GM12875 (cell line): Measurements from ENCODE around the gene CEMP1.
"Not testable (repeated sequence)": the region's sequence is repeated elsewhere in the genome, so short reads cannot be mapped to it uniquely, and the experiment has no call there.

Experiments
- H3K4me3 ChIP-seq: one replicate; pipeline ENCODE4 v1.5.1; 2011; ENCODE audit warnings: low read depth, low read length, control low read depth
- TF ChIP-seq, protein P1 (sequence below): IDR thresholded peaks from 2 replicates; pipeline ENCODE4 v1.5.1; 2011; ENCODE audit warnings: low read depth, mild to moderate bottlenecking, control low read depth, inconsistent platforms, low read length, moderate library complexity, borderline replicate concordance; ENCODE audit not compliant: insufficient read depth

Gene CEMP1, protein sequence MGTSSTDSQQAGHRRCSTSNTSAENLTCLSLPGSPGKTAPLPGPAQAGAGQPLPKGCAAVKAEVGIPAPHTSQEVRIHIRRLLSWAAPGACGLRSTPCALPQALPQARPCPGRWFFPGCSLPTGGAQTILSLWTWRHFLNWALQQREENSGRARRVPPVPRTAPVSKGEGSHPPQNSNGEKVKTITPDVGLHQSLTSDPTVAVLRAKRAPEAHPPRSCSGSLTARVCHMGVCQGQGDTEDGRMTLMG

DNA sequence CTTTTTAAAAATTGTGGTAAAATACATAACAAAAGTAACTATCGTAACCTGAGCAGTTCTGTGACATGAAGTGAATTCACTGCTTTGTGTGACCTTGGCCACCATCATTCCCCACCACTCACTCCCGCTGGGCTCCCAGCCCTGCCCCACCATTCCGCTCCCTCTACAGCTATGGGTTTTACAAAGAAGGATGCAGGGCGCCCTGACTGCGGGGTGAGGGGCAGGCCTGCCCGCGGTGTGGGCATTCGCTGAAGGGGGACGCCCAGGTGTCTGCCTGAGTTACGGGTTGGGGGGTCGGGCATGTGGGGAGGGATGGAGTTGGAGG is at the start of gene CEMP1:
CEMP1 (minus strand) TSS at position 38 of the 325 bp plus-strand sequence. CDS start 335 bp downstream, outside the sequence.
- H3K4me3 ChIP-seq, result peak within 1 kb of the TSS; percentile 63
- TF ChIP-seq, protein P1, sequence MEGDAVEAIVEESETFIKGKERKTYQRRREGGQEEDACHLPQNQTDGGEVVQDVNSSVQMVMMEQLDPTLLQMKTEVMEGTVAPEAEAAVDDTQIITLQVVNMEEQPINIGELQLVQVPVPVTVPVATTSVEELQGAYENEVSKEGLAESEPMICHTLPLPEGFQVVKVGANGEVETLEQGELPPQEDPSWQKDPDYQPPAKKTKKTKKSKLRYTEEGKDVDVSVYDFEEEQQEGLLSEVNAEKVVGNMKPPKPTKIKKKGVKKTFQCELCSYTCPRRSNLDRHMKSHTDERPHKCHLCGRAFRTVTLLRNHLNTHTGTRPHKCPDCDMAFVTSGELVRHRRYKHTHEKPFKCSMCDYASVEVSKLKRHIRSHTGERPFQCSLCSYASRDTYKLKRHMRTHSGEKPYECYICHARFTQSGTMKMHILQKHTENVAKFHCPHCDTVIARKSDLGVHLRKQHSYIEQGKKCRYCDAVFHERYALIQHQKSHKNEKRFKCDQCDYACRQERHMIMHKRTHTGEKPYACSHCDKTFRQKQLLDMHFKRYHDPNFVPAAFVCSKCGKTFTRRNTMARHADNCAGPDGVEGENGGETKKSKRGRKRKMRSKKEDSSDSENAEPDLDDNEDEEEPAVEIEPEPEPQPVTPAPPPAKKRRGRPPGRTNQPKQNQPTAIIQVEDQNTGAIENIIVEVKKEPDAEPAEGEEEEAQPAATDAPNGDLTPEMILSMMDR, result no peak

DNA sequence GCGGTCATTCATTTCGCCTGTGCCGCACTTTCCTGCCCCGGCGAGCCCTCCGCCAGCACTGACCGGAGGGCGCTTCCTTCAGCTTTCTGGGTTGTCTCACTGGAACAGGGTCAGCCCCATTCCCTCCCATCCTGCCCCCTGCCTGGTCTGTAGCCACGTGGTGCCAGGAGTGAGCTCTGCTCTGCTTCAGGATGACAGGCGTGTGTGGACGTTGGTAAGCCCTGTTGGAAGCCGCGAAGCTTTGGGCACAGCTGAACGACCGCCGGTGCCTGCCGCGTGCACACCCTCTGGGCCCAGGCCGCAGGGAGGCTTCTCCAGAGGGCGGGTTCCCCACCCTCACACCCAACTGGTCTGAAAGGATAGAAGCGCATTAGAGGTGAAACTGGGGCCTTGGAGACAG is 49.6 kb upstream of the CEMP1 start:
- H3K4me3 ChIP-seq, result not testable (repeated sequence)

DNA sequence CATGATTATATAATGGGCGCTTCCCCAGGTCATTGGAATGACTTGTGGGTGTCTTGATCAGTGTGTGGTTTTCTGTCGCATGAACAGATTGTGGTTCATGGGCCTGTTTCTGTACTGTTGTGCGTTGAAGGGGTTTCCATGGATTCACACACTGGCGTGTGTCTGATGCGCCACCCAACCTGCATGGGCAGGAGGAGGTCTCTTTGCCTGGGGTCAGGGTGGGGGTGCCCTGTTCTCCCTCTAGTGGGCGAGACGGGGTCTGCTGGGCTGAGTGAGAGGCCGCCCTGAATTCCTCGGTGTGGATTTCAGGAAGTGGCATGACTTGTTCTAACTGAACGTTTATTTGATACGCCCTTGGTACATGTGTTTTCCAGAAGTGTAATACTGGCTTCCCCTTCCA is 48.9 kb upstream of the CEMP1 start:
- H3K4me3 ChIP-seq, result not testable (repeated sequence)
- TF ChIP-seq, protein P1, result 0 out of 2 replicates have a peak, but pooled peaks have one; percentile 6

DNA sequence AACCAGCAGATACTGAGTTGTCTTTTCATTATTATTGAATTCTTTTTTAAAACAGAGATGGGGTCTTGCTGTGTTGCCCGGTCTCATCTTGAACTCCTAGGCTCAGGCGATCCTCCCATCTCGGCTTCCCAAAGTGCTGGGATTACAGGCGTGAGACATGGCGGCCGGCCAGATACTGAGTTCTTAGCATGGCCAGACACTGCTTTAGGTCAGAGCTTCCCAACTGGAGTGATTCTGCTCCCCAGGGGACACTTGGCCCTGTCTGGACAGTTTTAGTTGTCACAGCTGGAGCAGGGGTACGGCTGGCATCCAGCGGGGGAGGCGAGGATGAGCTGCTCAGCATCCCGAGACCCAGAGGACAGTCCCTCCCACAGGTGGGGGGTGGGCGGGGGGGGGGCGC is 47.7 kb upstream of the CEMP1 start:
- not testable (repeated sequence) for H3K4me3 ChIP-seq

DNA sequence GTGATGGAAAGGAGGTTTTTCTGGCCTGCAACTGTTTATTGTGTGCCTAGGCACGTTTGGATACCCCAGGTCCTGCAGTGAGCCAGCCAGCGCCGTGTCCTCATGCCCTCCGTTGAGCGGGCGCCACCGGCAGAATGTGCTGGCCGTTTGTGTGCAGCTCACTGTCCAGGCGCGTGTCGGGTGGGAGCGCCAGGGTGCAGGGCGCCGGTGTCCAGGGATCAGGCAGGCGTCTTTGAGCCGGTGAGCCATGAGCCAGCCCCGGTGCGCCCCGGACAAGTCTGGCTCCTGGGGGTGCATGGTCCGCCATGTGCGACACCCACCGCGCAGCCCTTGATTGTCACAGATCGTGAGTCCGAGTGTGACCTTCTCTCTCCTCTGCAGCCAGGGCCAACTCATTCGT is 45.8 kb upstream of the CEMP1 start:
- not testable (repeated sequence) for H3K4me3 ChIP-seq

DNA sequence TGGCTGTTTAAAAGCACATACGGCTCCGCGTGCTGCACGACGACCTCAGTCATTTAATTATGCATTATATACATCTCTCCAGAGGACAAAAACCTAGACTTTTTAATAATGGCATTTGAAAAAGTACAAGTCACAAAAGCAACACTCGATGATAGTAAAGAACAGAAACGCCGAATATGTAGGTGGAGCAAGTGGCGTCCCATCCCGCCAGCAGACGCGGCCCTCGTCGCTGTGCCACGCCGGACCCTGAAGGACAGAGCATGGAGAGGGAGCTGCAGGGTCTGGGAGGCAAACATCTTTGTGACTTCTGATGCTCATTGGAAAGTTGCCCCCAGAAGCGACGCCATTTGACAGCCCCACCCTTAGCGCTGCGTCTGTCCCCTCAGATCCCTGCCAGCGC is 44.6 kb upstream of the CEMP1 start:
- not testable (repeated sequence) for H3K4me3 ChIP-seq

DNA sequence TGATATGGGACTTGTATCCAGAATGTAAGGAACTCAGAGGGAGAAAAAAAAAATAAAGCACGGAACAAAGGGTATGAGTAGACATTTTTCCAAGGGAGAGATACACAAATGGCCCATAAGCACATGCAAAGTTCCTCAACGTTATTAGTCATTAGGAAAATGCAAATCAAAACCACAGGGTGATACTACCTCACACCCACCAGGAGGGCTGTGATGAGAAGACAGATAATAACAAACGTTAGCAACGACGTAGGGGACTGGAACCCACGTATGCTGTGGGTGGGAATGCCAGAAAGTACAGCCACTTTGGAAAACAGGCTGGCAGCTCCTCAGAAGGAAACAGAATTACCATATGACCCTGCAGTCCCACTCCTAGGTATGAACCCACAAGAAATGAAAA is 41.5 kb upstream of the CEMP1 start:
- H3K4me3 ChIP-seq, result not testable (repeated sequence)

DNA sequence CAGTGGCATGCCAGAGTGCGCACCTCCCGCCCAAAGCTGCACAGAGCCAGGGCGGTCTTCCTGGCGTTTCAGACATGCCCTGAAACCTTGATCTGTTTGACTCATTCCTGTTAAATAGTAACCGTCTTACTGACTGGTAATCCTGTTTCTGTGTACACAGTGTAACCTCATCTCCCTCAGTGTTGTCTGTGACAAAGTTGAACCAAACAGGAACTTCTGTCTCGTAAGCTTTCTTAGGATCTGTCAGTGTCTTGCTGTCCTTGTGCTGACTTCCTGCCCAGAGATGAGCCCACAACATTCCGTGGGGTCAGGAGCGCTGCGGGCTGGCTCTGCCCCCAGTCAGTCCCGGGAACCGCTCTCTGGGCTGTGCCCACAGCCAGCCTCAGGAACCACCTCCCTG is 37.4 kb upstream of the CEMP1 start:
- H3K4me3 ChIP-seq, result not testable (repeated sequence)

DNA sequence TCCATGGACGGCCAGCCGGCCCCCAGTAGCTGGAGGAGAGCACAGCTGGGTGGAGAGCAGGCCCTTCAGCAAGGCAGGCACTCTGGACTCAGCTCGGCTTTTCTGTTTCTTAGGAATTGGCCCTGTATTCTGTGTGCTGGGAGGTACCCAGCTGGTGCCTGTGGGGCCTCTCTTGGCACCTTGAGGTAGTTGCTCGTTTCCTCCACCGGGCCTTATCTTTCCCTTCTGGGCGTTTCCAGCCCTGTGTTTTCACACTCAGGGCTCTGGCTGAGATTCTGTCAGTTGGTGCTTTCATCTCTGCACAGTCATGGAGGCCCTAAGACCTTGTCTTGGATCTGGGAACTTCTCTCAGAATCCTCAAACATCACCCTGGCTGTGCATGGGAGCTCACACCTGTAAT is 36.3 kb upstream of the CEMP1 start:
- H3K4me3 ChIP-seq, result not testable (repeated sequence)

DNA sequence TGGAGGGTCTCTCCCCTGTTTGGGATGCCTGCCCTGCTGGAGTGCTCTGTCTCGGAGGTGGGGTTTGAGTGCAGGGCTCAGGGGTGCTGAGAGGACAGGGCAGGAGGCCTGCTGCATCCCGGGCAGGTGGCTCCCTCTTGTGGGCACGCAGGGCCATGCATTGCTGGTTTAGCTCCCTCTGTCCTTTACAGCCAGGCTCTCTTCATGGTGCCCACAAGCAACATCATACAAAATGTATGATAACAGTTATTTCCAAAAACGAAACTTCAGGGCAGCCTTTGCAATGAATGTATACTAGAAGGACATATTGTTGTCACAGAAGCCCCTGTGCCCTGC is 29.6 kb upstream of the CEMP1 start:
- H3K4me3 ChIP-seq, result not testable (repeated sequence)

DNA sequence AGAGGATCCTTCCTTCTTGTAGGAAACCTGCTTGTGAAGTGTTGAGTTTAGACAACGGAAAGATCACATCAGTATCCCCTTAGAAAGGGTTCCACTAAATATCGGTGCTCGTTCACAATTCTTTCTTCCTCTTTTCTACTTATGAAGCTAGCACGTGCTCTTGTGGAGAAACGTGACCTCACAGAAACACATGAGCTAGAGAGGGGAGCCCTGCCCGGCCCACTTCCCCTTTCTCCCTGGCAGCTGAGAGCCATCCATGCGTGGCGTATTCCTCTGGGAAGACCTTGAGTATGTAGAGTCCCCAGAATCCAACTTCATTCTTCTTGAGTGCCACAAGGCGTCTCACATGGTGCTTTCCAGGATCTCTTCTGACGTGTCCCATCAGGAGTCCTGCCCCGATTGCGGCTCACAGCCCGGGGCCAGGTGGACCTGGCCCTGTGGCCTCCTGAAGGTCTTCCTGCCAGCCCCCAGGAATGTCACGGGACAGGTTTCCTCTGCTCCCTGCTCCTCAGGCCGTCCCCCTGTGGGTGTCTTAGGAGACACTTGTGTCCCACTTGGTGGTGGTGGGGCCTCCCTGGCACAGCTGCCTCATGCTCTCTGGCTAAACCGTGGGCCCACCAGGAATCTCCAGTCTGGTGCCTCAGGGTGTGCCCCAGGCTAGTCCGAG is 29.1 kb upstream of the CEMP1 start:
- not testable (repeated sequence) for H3K4me3 ChIP-seq

DNA sequence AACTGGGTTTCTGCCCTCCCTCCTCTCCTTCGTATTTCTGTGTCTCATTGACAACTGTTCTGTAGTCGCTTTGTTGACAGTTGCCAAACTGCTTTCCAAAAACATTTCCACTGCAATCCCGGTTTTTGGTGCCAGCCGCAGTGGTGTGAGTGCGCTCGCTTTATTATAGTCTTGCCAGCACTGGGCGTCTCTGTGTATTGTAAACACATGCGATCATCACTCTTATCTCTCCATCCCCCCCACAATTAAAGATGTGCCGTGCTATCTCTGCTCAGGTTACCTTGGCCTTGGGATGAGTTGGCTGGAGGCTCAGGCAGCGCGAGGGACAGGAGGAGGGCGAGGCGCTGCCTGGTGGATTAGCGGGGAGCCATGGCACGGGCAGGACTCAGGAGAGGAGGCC is 25.9 kb upstream of the CEMP1 start:
- H3K4me3 ChIP-seq, result not testable (repeated sequence)

DNA sequence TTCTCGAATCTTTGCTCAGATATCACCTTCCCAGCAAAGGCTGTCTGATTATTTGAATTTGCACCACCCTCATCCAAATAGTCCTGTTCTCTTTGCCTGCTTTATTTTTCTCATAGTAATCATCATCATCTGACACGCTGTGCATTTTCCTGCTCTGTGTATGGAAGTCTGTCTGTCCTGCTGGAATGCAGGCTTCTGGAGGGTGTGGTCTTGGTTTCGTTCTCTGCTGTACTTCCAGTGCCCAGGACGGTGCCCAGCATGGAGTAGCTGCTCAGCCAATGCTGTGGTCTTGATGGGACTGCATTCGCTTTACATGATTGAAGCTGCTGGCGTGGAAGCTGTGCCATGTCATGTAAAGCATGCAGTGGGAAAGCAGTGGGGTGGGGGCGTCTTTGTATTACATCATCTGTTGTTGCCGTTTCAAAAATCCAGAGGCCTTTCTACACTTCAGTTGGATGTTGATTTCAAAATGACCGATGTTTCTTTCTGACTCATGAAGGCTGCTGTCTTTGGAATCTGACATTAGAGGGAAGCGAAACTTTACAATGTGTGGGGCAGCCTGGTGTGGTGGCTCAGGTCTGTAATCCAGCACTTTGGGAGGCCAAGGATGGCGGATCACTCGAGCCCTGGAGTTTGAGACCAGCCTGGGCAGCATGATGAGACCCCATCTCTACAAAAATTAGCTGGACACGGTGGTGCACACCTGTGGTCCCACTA is 23.7 kb upstream of the CEMP1 start:
- not testable (repeated sequence) for H3K4me3 ChIP-seq

DNA sequence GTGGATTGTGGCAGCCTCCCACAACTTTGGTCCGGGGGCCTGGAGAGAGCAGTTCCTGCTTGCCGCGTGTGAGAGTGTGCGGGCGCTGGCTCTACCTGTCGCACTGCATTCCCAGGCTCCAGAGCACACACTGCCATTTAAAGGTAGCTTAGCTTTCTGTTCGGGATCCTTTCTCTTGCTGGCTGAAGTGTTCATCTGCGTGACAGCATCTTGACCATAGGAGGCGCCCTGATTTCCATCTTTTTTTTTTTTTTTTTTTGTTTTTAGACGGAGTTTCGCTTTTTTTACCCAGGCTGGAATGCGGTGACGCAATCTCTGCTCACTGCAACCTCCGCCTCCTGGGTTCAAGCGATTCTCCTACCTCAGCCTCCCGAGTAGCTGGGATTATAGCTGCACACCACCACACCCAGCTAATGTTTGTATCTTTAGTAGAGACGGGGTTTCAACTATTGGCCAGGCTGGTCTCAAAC is 20.2 kb upstream of the CEMP1 start:
- H3K4me3 ChIP-seq, result not testable (repeated sequence)

DNA sequence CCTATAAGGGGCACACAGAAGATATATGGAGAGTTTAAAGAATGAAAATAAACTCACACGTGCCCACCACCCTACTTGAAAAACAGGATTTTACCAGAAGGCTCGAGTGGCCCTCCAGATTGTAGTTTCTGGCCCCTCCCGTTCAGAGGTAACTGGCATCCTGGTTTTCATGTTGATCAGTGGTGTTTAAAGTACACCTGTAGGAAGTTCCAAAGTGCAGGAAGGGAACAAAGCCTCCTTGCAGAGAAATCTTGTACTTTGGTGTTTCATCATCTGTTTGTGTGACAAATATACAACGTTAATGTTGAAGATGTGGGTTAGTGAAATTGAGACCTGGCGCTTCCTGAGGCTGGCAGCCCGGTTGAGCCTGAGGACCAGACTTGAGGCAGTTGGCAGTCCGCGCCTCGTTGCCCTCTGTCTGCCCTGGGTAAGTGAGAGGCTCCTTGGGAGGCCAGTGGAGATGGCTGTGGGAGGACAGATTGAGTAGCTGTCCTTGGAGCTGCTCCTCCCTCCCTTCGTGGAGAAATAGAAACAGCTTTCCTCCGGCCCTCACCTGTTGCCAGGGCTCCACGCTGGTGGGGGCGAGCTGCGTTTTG is 19.2 kb upstream of the CEMP1 start:
- H3K4me3 ChIP-seq, result not testable (repeated sequence)

DNA sequence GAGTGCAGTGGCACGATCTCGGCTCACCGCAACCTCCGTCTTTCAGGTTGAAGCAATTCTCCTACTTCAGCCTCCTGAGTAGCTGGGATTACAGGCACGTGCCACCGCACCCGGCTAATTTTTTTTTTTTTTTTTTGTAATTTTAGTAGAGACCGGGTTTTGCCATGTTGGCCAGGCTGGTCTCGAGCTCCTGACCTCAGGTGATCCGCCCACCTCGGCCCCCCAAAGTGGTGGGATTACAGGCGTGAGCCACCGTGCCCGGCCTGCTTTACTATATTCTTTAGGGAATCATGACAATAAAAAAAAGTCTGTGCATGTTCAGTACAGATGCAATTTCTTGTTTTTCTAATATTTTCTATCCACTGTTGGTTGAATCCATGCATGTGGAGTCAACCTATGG is 12.6 kb upstream of the CEMP1 start:
- H3K4me3 ChIP-seq, result not testable (repeated sequence)

DNA sequence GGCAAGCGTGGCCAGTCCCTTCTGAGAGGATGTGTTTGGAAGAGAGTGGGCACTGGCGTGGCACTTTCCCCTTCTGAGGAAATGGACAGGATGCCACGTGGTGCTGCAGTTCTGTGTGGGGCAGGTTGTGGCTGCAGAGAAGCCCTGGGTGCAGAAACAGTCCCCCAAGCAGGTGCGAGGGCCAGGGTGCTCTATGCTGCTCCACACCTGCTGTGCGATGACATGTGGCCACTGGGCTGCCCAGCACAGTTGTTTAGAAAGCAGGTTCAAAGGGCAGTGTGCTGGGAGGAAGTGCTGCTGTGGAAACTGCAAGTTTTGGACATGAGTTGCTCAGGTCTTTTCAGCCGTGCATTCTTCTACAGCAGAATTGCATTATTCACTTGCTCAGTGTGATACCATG is 10.2 kb upstream of the CEMP1 start:
- H3K4me3 ChIP-seq, result not testable (repeated sequence)

DNA sequence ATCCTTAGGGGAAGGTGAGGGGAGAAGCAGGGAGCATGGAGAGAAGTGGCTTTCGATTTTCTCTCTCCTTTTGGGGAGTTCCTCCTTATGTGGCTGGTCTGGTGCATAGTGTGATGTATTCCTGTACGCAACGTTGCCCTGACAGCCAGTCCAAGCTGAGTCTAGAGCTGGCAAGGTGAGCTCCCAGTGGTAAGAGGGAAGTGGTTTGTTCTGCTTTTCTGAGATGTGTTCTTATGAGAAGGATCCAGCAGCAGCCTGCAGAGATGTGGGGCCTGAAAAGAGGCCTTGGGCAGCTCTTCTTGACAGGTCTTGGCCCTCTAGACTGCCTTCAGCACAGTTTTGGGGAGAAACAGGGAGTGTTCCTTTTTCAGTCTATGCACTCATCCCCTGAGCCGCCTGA is 9.7 kb upstream of the CEMP1 start:
- not testable (repeated sequence) for H3K4me3 ChIP-seq
